ENCODE results near the gene TMEM269.
"Not testable (repeated sequence)": the region's sequence is repeated elsewhere in the genome, so short reads cannot be mapped to it uniquely, and the experiment has no call there.

Gene TMEM269

DNA sequence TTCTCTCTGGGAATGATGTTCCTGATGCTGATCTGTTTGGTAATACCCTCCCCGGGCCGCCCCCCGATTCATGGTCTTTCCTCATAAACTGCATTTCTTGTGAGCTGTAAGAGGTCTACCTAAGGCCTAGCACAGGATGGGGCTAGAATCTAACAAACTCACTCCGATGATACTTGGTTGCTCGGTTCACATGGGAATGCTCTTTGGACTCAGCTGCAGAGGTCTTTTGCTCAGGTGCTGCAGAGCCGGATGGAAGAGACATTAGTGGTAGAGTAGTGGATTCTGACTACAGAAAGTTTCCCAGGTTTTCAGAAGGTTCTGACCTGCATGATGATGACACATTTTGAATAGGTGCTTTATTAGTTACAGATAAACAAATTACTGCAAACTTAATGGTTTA lies 8.3 kb upstream of the TMEM269 start:
- no peak for DNase-seq (ENCODE audit: low spot score)

DNA sequence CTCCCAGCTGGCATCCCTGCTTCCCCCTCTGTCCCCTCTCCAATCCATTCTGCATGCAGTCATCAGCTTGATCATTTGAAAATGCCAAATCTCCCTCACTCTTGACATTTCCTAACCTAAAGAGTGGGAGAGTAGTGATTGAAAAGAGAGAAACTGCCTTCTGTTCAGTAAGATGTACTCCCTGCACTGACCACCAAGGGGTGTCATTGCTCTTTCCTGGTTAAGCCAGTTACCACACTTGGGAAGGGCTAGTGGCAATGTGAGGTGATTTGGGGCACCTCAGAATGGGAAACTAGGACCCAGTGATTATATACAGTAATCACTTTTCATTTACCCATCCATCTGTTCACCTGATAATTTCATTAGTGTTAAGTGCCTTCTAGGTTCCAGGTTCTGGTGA lies 6.9 kb upstream of the TMEM269 start:
- peak; percentile 57 for DNase-seq (ENCODE audit: low spot score)

DNA sequence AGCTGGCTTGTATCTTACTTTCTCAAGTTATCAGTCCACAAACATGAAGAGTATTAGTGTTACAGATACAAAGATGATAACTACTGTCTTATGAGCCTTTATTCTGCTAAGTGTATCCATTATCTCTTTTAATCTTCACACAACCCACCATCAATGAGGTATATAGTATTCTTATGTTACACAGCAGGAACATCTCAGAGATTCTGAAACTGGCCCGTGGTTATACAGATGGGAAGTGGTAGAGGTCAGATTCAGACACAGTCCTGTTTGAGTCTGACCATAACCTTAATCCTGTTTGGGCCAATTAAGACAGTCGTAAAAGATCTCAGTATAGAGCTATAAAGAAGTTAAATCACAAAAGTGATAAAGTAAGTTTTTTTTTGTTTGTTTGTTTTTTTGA lies 5.1 kb upstream of the TMEM269 start:
- DNase-seq (ENCODE audit: low spot score), result no peak

DNA sequence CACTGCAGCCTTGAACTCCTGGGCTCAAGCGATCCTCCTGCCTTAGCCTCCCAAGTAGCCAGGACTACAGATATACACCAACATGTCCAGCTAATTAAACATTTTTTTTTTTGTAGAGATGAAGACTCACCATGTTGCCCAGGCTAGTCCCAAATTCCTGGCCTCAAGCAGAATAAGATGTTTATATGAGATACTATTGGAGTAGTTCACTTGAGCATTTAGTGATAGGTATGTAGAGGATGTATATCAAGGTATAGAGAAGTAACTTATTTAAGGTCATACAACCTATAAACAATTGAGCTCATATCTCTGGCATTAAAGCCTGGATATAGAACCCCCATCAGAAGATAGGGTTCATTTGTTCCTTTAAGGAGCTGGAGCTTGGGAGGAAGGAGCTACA lies 4.6 kb upstream of the TMEM269 start:
- no peak for DNase-seq (ENCODE audit: low spot score)

DNA sequence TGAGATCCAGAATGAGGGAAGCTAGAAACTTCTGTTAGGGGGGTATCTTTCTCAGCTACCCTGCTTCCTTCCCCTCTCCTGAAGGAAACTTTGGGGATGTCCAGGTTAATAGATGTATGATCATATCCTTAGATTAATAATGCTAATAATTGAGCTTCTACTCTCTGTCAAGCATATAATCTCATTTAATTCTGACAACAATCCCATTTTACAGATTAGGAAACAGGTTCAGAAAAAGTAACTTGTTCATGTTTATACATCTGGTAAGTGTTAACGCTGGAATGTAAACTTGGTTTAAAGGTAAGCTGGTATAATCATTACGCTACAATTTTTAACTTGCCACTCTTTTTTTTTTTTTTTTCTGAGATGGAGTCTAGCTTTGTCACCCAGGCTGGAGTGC lies 1.7 kb upstream of the TMEM269 start:
- no peak for DNase-seq (ENCODE audit: low spot score)

GRCh38 chr1:42784547-42784945 lies 245 bp upstream of the TMEM269 start:
- no peak for DNase-seq (ENCODE audit: low spot score)

GRCh38 chr1:42786097-42786496 lies 1.3 kb downstream of the TMEM269 start:
- no peak for DNase-seq (ENCODE audit: low spot score)

DNA sequence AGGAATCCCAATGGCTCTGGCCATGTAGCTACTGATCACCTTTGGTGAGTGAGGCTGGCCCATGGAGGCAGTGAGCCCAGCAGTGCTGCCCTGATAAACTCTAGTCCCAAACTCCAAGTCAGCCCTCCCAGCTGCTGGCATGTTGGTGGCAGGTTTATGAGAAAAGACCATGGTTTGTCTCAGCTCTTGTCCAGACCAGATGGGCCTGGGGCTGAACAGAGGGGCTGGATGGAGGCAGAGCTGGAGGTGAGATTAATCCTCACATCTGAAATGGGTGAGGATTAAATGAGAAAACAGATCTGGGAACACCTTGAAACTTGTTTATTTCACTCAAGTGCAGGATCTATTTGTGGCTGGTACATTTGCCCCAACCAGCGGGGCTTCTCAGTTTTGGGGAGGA lies 3.2 kb downstream of the TMEM269 start:
- DNase-seq (ENCODE audit: low spot score), result no peak

- DNase-seq (ENCODE audit: low spot score), result no peak
These were observed 9.0 kb downstream of the TMEM269 start for GRCh38 chr1:42793824-42794223.

DNA sequence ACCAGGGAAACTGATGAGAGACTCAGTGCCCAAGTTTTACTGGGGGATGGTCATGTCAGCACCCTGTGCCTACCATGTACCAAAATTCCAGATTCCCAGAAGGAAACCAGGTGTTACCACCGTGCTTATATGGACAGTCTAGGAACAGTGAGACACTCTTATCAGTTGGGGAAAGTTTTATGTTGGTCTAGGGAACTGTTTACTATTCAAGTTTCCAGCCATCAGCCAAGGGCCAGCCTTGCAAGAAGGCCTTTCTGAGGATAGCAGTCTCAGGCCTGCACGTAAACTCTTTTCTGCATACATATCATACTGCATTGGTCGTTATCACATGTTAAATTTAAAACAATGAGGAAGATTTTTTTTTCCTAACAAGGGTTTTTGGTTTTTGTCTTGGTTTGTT lies 12.6 kb downstream of the TMEM269 start:
- DNase-seq (ENCODE audit: low spot score), result no peak

- DNase-seq (ENCODE audit: low spot score), result no peak
These were observed 13.2 kb downstream of the TMEM269 start for GRCh38 chr1:42797979-42798378.

DNA sequence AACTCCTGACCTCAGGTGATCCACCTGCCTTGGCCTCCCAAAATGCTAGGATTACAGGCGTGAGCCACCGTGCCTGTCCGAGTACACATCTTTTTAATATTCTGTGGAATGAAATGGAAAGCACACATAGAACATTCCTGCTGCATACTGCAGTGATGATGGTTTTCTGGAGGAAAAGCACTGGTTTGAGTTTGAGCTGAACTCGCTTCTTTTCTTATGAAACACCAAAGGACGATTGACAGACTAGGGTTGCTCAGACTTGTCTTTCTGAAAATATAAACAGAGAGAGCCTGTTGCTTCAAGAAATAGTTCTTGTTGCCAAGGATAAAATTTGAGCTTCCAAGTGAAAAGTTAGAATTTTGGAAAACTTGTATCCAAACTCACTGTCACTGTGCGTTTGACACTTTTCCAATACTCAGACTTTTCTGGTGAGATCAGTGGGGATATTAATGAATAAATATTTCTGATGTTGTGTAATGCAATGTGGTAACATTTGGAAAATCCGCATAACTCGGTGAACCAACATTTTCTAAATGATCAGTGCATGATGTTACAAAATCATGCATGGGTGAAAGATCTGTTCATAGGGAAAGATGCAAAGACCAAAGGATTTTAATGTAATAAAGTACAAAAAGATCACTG lies 17.2 kb downstream of the TMEM269 start:
- DNase-seq (ENCODE audit: low spot score), result no peak

DNA sequence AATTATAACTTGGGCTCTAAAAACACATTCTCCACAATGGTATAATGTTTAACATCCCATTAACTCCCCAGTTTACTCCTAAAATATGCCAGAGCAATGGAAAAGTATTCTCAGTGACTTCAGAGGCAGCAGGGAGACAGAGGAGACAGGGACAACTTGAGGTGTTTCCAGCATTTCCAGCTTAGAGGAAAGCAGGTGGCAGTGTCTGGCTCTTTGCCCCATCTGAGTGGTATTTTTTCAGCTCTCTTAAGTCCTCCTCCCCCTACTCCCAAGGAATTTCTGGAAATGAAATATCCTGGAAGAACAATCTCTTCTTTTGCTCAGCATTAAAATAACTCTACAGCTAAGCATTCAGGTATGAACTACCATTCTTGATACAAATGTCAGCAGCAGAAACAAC lies 21.4 kb downstream of the TMEM269 start:
- DNase-seq (ENCODE audit: low spot score), result peak; percentile 63

- no peak for DNase-seq (ENCODE audit: low spot score)
These were observed 21.8 kb downstream of the TMEM269 start for GRCh38 chr1:42806593-42806992.

DNA sequence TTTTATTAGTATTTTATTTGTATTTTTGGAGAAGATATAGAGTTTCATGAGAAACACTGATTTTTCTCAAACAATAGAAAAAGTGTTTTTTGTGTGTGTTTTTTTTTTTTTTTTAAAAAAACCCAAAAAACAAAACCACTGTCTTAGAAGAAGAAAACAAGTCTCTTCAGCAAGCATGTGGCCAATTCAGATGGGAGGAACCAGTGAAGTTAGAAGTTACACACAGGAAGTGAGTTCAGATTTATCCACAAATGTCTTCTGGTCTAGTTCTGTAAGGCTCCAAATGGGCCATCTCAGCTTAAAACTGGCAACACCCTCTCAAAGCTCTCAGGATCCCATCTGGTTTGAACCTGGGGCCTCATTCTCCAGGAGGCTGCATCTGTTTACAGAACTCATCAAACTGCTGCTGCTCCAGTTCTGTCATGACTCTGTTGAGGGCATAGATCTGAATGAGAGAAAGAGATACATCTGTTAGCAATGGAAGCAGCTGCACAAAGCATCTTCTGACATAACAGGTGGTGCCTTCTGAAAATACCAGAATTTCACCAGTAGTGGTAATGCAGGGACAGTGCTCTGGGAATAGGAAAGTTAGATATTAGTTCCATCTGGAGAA lies 22.4 kb downstream of the TMEM269 start:
- no peak for DNase-seq (ENCODE audit: low spot score)

DNA sequence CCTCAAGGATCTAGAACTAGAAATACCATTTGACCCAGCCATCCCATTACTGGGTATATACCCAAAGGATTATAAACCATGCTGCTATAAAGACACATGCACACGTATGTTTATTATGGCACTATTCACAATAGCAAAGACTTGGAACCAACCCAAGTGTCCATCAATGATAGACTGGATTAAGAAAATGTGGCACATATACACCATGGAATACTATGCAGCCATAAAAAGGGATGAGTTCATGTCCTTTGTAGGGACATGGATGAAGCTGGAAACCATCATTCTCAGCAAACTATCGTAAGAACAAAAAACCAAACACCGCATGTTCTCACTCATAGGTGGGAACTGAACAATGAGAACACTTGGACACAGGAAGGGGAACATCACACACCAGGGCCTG lies 30.0 kb downstream of the TMEM269 start:
- not testable (repeated sequence) for DNase-seq (ENCODE audit: low spot score)

GRCh38 chr1:42815941-42816584 lies 31.3 kb downstream of the TMEM269 start:
- DNase-seq (ENCODE audit: low spot score), result peak; percentile 4

DNA sequence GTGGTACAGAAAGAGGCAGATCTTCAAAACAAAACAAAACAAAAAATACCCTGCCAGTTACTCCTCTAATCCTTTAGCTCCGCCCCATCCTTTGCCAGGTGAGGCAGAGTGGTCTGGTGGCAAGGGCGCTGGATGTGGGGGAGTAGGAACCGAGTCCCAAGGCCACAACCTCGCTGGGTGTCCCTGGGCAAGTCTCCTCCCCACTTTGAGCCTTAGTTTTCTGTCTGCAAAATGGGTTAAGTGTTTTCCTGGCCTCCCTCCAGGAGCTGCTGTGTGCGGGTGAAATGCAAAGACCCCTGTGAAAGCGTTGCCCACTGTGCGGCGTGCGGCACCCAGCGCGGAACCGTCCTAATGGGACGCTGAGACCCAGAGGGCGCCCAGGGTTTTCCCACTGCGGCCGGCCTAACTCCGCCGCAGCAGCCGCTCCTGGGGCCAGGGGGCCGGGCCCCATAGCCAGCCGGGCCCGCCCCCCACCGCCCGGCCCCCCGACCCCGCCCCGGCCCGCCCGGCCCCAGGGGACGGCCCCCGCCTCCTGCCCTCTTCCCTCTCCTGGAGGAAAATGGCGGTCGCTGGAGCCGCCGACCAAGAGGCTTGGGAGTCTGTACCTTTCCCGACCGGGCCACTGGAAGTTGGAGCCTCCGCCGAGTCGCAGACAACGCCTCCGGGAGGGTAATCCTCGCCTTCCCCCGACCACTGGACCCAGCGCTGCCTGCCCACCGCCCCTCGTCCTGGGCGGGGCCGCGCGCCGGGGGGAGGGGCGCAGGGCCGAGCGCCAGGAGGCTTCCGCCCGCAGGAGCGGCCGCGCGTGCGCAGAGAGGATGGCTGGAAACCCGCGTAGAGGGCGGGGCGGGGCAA lies 32.0 kb downstream of the TMEM269 start, which contains the start of the genes ERMAP and SVBP:
TSS of gene ERMAP (plus strand) at position 538 of the 855 bp plus-strand sequence. CDS start 13,327 bp downstream, outside the sequence.
TSS of gene SVBP (minus strand) at position 813 of the 855 bp plus-strand sequence. CDS start 853 bp downstream, outside the sequence.
- DNase-seq (ENCODE audit: low spot score), result peak; percentile 87

GRCh38 chr1:42817440-42817767 lies 32.6 kb downstream of the TMEM269 start:
- DNase-seq (ENCODE audit: low spot score), result no peak

GRCh38 chr1:42817976-42818375 lies 33.2 kb downstream of the TMEM269 start:
- DNase-seq (ENCODE audit: low spot score), result peak; percentile 15

- DNase-seq (ENCODE audit: low spot score), result no peak
These were observed 36.0 kb downstream of the TMEM269 start for GRCh38 chr1:42820813-42821212.

DNA sequence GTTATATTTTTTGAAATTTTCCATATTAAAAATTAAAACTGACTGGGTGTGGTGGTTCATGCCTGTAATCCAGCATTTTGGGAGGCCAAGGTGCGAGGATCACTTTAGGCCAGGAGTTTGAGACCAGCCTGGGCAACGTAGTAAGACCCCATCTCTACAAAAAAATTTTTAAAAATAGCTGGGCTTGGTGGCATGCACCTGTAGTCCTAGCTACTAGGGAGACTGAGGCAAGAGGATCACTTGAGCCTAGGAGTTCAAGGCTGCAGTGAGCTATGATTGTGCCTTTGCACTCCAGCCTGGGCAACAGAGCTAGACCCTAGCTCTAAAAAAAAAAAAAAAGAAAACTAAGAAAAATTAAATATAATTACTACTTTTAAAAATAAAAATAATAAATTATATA lies 36.9 kb downstream of the TMEM269 start:
- DNase-seq (ENCODE audit: low spot score), result no peak
